Lung (tissue), 12 donors: ENCODE results near the gene SH3GL1. TPM values are rescaled to one million over a fixed set of nuclear protein-coding genes. Genes with fewer than 3 reads are reported as not detected.

Experiments used
- ATAC-seq: fragments of 200-7000 bp; cut with Tn5 transposase; one replicate; pipeline ENCODE4 v1.9.1; 2020; ENCODE audit warnings: moderate number of reproducible peaks; ENCODE audit not compliant: insufficient read depth, low FRiP score
- DNase-seq, 3 donors: peaks; one replicate each; pipeline ENCODE4 v3.0.0-alpha.2; 2013 to 2017
- H3K27ac ChIP-seq, 2 donors: one replicate each; pipeline ENCODE4 v1.5.1; 2013; ENCODE audit warnings: mild to moderate bottlenecking in 2 of 2, moderate library complexity in 2 of 2, control low read depth in 1 of 2, inconsistent platforms in 1 of 2, low read depth in 1 of 2, low read length in 1 of 2
- H3K27me3 ChIP-seq, 3 donors: one replicate each; pipeline ENCODE4 v1.5.1; 2013; ENCODE audit warnings: low read length in 2 of 3; ENCODE audit not compliant: control insufficient read depth in 3 of 3, insufficient read depth in 3 of 3
- H3K36me3 ChIP-seq, 4 donors: one replicate each; pipeline ENCODE4 v1.5.1; 2013; ENCODE audit warnings: low read length in 4 of 4, mild to moderate bottlenecking in 1 of 4, moderate library complexity in 1 of 4; ENCODE audit not compliant: control insufficient read depth in 4 of 4, insufficient read depth in 4 of 4
- H3K4me1 ChIP-seq, 5 donors: one replicate each; pipeline ENCODE4 v1.5.1; 2013; ENCODE audit warnings: low read length in 5 of 5, mild to moderate bottlenecking in 2 of 5, moderate library complexity in 1 of 5; ENCODE audit not compliant: control insufficient read depth in 5 of 5, insufficient read depth in 5 of 5
- H3K4me3 ChIP-seq: one replicate; pipeline ENCODE4 v1.5.1; 2013; ENCODE audit warnings: mild to moderate bottlenecking, control low read depth, moderate library complexity
- H3K9ac ChIP-seq, 2 donors: one replicate each; pipeline ENCODE4 v1.5.1; 2013; ENCODE audit warnings: low read length in 2 of 2, control low read depth in 1 of 2; ENCODE audit not compliant: insufficient read depth in 1 of 2
- H3K9me3 ChIP-seq, 4 donors: one replicate each; pipeline ENCODE4 v1.5.1; 2013; ENCODE audit warnings: low read length in 3 of 4, mild to moderate bottlenecking in 1 of 4, moderate library complexity in 1 of 4; ENCODE audit not compliant: control insufficient read depth in 4 of 4, insufficient read depth in 3 of 4
- CTCF ChIP-seq: IDR thresholded peaks from 2 replicates; pipeline ENCODE4 v1.5.1; 2012; ENCODE audit warnings: mild to moderate bottlenecking; ENCODE audit errors: control extremely low read depth, extremely low read depth
- WGBS, 2 donors: extraction: QIAGEN DNeasy Blood & Tissue Kit; methylation state at CpG; one replicate each; pipeline ENCODE4 v1.1.7; 2013; 5-methylcytosine and 5-hydroxymethylcytosine counted together
- polyA plus RNA-seq, 2 donors: library from polyadenylated mRNA; stranded (reverse); fragments of 200-250 nt; gene quantifications; one replicate each; pipeline ENCODE4 v1.2.1, GENCODE V29; 2013
- total RNA-seq, 2 donors: library from RNA; depleted of rRNA in 1 of 2; stranded (reverse); fragments of >200 nt in 1 of 2; gene quantifications; one replicate each; pipeline ENCODE4 v1.2.1, GENCODE V29; 2014 to 2021
- donor health status: control.
- donor health status: control.
- donor health status: Bipolar disorder and iron deficiency.
- donor health status: healthy.
- donor health status: DM: yes; HTN: yes; CAD: no.

SH3GL1 gene
- total and polyA plus RNA-seq, 4 donors: 30.6 to 68.6 (median 59.2) TPM

DNA sequence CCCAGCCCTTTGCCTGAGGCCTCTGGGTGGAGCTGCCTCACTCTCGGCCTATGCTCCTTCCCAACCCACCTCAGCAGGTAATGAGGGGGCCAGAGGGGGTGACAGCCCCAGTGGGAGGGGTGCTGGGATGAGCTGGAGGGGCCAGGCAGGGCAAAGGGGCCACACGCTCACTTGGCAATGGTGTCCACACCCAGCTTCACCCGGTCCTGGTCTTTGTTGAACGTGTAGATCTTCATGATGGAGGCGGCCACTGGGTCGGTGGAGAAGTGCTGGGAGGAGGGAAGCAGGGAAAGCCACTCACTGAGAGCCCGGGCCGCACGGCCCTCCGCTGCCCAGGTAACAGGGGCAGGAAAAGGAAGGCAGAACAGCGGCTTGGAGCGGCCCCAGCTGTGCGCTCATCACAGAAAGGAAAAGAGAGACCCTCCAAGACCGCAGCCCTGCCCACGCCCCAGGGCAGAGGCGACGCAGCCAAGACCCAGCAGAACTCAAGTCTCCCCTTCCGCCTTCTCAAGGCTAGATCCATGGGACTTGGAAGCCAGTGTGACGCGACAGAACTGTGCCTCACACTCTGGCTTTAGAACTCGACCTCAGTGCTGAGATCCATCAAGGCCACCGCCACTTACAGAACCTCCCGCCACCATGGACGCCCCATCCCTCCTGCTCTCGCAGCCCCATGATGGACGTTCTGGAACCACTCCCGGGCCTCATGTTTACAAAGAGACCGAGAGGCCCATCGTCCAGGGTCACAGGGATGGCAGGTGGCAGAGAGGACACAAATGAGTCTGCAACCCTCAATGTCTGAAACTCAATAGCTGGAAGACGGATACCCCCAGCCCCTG lies 48.0 kb upstream of the SH3GL1 start:
- H3K9ac ChIP-seq: no peak overlapping the region
- WGBS, 2 donors: 84 to 87% methylated on average over 30 of the region's 30 CpGs
- no peaks in the 10 kb centered on the region for H3K9me3 ChIP-seq
- H3K36me3 ChIP-seq: peaks cover 24 to 83% (median 35%) of the 10 kb centered on the region in 4 donors
- H3K4me3 ChIP-seq: no peak overlapping the region
- H3K27ac ChIP-seq: no peak overlapping the region
- DNase-seq (no peak), ATAC-seq (no peak)
- no peak for TF ChIP-seq CTCF
- peaks cover 0 to 5% (median 0%) of the 10 kb centered on the region in 5 donors for H3K4me1 ChIP-seq
- H3K27me3 ChIP-seq: no peaks in the 10 kb centered on the region

GRCh38 chr19:4447327-4448146 lies 47.2 kb upstream of the SH3GL1 start:
- no peak overlapping the region for H3K9ac ChIP-seq
- H3K27ac ChIP-seq: no peak overlapping the region
- no peak for TF ChIP-seq CTCF
- DNase-seq (no peak), ATAC-seq (no peak)
- peaks cover 0 to 5% (median 0%) of the 10 kb centered on the region in 5 donors for H3K4me1 ChIP-seq
- WGBS, 2 donors: 92 to 94% methylated on average over 28 of the region's 28 CpGs
- H3K36me3 ChIP-seq: peaks cover 18 to 74% (median 29%) of the 10 kb centered on the region in 4 donors
- H3K9me3 ChIP-seq: no peaks in the 10 kb centered on the region
- H3K27me3 ChIP-seq: no peaks in the 10 kb centered on the region
- no peak overlapping the region for H3K4me3 ChIP-seq

GRCh38 chr19:4446704-4447200 lies 46.4 kb upstream of the SH3GL1 start:
- H3K4me3 ChIP-seq: no peak overlapping the region
- no peak for ATAC-seq
- WGBS, 2 donors: 84 to 90% methylated on average over 15 of the region's 15 CpGs

More at GRCh38 chr19:4446704-4447200, 46.4 kb upstream of the SH3GL1 start:
- TF ChIP-seq CTCF: no peak
- peaks cover 14 to 69% (median 24%) of the 10 kb centered on the region in 4 donors for H3K36me3 ChIP-seq
- H3K27me3 ChIP-seq: no peaks in the 10 kb centered on the region
- no peaks in the 10 kb centered on the region for H3K9me3 ChIP-seq
- no peak for DNase-seq
- no peak overlapping the region for H3K27ac ChIP-seq
- H3K9ac ChIP-seq: no peak overlapping the region
- H3K4me1 ChIP-seq: peaks cover 0 to 5% (median 0%) of the 10 kb centered on the region in 5 donors
